Stimulated activated CD4-positive, alpha-beta T cell treated with anti-CD3 and anti-CD28 coated beads, Interleukin-15, amount 100 ng/mL, for 24 hours (primary cell): ENCODE measurements around the gene CITED4.
A peak's percentile ranks its signal among the peaks of the same experiment; 100 is the strongest.

Experiments
- DNase-seq: peaks from one replicate; pipeline ENCODE4 v3.0.0-alpha.2; 2020

Gene CITED4

DNA sequence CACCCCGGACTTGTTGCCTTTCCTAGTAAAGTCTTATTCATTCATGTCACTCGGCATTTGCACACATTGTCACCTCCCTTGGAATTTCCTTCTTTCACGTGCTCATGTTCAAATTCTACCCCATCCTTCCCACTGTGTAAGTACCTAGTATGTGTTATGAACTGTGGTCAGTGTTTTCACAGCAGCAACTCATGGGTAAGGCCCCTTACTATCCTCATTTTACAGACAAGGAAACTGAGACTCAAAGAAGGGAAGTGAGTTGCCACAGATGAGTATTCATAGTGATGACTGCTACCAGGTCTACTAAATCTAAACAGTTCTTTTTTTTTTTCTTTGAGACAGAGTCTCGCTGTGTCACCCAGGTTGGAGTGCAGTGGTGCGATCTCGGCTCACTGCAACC, 10.5 kb downstream of the CITED4 start:
- no peak for DNase-seq

DNA sequence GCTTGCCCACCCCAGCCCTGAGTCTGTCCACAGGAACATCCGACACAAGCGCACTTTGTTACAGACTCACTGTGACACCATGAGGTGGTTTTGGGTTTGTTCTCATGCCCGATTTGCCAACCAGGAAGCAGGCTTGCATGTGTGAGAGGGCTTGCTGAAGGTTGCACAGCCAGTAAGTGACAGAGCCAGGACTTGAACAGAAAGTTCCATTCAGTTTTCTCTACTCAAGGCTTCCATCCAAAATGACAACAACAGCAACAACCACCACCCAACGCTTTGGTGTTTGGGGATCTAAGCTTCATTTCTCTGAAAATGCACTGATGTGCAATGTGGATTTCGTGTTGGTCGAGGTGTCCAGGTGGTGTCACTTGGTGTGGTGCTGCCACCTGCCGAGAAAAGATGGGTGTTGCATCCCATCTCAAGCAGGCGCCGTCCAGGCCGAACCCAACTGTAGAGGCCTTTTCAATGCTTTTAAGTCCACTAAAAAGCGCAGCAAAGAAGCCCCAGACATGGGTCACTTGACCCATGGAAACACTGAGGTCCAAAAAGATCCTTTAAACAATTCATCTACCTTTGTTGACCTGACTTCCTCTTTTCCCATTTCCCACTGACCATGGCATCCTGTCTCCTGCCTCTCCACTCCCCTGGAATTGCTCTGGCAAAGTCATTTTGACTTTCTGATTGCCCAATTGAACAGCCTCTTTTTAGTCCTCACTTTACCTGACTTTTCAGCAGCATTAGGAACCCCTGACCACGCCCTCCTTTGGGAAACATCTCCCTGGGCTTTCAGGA, 12.2 kb downstream of the CITED4 start:
- peak; percentile 81 for DNase-seq

DNA sequence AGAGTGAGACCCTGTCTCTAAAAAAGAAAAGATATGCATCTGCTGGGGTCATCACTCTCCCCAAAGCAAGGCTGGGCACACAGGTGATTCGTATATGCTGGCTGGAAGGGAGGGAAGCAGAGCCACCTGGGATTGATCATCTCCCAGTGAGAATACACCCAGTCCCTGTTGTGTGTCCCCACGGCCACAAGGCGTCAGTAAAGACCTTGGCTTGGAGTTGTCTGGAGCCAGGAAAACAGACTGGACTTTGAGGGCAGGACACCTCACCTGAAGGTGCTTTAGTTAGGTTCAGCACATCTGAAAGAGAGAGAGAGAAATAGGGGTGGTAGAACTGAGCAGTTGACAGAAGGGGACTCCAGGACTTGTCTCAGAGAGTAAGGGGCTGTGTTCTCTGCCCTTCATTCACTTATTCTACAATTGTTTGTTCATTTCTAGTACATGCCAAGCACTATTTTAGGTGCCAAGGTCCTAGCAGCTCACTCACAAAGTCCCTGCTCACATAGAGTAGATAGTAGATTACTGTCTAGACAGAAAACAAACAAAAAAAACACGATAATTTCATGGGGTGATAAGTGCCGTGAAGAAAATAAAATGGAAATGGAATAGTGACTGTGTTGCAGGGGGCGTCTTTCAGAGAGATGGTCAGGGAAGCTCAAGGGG, 13.5 kb downstream of the CITED4 start:
- peak; percentile 27 for DNase-seq

DNA sequence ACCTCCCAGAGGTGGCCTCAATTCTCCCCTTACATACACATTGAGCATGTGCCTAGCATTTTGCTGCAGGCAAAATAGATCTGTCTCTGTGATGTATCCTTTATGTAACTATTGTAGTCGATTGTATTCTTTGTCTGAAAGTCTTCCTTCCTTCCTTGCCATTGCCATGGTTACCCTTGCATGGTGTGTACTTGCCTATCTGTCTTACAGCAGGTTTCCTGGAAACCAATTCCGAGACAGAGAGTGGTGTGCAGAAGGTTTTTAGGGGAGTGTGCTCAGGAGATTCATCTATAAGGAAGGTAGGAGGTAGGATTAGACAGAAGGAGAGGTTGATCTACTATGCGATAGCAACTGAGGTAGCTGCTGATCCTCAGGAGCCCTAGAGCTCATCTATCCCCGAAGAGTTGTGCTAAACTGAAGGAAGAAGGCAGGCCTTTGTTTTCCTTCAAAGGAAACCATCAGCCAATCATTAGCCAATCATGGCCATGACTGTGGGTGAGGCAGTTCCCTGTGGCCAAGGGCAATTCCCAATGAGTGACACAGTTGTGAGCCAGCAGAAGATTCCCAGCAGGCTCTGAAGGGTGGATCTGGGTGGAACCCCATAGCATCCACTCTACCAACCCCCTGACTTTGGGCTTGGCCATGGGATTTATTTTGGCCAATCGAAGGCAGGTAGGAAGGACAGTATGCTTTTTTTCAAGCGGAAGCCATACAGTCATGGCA, 15.0 kb downstream of the CITED4 start:
- DNase-seq: no peak

DNA sequence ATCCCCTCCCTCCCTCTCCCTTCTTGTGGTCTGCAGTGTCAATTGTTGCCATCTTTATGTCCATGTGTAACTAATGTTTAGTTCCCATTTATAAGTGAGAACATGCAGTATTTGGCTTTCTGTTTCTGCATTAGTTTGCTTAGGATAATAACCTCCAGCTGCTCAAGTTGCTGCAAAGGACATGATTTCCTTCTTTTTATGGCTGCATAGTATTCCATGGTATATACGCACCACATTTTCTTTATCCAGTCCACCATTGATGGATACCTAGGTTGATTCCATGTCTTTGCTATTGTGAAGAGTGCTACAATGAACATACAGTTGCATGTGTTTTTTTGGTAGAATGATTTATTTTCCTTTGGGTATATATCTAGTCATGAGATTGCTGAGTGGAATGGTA, 16.3 kb downstream of the CITED4 start:
- no peak for DNase-seq

DNA sequence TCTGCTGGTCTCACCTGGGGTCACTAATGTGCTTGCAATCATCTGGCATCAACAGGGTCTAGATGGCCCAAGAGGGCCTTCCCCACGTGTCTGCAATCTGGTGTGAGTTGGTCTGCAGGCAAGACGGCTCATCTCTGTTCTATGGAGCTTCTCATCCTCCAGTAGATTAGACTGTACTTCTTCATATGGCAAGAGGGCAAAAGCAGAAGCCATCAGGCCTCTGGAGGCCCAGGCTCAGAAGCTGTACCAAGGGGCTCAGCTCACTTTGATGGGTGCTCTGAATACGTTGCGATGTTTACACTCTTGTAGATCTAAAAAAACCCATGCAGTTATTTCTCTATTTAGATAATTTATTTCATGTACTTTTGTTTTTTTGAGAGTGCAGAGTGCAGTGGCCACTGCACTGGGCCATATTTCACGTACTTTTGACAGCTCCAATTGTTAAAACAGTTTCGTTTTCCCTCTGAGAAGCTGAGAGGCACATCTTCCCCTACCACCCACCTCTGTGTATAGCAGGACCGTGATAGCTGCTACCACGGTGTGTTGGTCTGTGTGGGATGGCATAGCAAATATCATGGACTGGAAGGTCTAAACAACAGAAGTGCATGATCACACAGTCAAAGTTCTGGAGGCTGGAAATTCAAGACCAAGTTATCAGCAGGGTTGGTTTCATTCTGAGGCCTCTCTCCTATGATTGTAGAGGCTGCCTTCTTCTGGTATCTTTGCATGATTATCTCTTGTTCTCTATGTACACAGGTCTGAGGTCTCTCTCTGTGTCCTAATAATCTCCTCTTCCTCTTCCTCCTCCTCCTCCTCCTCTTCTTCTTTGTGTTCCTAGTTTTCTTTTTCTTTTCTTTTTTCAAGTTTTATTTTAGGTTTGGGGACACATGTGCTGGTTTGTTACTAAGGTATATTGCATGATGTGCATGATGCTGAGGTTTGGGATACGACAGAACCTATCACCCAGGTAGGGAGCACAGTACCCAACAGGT, 17.0 kb downstream of the CITED4 start:
- DNase-seq: no peak

DNA sequence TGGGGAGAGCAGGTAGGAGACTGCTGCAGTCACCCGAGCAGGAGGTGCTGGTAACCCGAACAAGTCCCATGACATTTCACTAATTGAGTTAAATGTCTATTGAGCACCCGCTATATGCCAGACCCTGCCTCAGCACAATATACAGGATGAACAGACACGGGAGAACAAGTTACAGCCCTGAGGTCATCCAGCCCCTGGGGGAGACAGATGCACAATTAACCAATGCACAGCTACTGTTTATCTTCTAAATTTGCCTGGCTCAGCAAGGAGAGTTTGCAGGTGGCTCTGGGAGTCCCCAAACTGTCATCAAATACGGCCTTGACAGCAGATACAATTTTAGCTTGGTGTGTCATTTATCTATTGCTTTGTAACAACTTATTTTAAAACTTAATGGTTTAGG, 18.1 kb downstream of the CITED4 start:
- no peak for DNase-seq

DNA sequence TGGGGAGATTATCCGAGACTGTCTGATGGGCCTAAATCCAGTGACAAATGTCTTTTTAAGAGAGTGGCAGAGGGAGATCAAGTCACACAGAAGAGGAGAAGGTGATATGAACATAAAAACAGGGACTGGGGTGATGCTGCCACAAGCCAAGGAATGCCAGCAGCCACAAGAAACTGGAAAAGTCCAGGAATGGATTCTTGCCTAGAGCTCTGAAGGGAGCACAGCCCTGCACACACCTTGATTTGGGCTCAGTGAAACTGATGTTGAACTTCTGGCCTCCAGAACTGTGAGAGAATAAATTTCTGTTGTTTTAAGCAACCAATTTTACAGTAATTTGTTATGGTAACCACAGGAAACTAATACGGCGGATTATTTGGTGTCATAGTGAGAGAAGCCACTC, 19.5 kb downstream of the CITED4 start:
- DNase-seq: no peak

DNA sequence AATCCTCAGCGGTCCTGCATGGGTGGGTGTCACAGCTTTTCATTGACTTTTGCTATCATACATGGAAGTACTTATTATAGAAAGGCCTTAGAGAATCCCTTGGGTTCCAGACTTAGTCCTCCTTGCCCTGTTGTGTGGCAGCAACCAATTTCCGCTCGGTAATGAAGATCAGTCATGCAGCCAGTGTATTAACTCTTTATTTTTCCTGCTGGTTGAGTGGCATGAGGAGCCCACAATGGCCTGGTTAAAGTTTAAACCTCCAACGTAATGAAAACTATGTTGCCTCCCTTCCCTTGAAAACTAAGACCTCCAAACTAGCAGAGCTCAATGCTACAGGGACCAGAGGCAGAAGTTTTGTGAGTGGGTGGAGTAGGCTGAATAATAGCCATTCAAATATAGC, 20.0 kb downstream of the CITED4 start:
- DNase-seq: no peak

DNA sequence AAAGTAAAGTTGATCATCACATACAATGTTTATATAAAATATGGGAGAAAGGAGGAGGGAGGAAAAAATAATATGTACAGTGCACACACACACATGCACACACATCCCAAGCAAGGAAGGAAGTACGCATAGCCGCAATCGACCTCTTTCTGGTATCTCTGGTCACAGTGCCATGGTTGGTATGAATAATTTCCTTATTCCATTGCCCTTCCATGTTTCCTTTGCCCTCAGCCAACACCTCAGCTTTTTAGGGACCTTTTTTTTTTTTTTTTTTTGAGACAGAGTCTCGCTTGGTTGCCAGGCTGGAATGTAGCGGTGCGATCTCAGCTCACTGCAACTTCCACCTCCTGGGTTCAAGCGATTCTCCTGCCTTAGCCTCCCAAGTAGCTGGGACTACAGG, 20.6 kb downstream of the CITED4 start:
- DNase-seq: no peak

DNA sequence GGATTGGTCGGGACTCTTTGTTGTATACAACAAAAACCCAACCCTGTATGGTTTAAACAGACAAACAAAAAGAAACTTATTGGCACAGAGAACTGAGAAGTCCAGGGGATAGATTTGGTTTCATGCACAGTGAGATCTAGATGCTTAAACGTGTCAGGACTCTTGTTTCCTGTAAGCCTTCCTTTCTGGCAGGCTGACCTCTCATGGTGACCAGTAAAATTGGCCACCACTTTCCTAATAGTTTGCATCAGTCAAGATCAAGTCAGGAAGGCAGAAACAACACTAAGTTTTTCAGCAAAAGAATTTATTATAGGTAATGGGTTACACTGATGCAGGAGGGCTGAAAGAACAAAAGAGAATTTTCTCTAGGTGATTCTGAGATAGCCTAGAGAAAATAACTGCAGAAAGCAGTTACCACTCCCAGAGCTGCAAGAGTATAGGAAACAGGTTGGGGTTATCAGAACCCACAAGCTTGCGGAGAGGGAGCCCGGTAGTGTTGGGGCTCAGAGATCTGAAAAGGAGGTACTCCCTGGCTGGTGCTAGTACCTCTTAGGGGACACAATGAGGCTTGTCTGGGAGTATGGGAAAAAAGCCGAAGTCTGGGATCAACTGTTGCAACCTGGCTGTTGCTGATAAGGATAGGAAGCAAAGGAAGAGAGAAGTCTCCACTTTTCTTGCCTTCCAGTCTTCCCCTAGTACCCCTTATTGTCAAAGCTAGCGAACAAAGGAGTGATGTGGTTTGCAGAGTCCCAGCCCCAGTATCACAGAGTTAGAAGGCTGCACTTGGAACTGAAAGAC, 21.4 kb downstream of the CITED4 start:
- no peak for DNase-seq

DNA sequence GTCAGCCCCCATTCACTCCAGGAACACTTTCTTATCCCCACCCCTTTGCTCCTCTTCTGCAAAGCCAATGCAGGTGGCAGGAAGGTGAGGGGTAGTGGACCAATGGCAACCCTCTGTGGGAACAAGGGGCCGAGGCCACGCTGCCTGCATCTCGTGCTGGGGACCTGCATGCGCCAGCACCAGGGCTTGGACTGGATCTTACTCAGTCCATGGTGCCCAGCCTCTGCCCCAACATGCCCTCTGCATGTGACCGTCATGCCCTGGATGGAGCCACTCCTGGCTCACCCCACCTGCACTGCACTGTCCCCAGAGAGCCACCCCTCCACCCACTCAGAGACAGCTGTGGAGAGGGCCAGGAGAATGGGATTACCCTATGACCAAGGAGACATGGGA, 22.2 kb downstream of the CITED4 start:
- no peak for DNase-seq

DNA sequence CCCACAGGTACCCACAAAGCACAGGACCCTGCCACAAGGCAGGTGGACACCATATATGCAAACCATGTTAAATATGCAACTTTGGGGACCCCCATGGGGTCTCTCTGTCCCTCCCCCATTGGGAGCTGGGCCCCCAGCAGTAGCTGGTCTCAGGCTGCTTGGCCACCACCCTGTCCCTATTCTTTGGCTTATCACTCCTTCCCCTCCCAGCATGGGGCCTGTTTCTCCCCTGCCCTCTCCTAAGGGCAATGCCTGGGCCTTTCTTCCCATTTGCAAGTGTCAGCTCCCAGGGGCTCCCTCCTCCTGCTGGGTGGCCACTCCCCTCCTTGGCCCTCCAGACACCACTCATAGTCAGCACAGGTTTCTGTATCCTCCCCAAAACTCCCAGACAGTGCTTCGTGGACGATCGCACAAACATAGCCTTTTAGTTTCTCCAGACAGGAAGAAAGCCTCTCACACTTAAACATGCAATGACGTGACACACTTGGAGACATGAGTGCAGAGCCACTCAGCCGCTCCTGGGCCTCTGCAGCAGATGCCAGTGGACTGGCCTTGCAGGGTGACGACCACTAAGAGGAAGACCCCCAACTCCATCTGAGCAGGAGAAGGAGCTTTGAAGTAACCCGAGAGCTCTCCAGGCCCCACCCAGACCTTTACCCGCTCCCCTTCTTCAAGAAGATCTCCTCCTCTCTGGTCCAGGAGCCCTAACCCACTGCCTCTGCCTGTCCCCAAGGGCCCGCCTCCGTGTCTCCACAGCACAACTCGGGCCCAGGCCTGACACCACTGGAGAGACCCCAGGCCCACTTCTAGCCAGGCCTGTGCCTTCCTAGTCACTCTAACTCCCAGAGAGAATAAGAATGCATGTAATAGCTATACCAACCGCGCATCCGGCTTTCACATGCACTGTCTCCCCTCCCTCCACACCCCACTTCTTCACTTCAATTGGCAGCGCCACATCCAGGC, 22.9 kb downstream of the CITED4 start:
- no peak for DNase-seq

DNA sequence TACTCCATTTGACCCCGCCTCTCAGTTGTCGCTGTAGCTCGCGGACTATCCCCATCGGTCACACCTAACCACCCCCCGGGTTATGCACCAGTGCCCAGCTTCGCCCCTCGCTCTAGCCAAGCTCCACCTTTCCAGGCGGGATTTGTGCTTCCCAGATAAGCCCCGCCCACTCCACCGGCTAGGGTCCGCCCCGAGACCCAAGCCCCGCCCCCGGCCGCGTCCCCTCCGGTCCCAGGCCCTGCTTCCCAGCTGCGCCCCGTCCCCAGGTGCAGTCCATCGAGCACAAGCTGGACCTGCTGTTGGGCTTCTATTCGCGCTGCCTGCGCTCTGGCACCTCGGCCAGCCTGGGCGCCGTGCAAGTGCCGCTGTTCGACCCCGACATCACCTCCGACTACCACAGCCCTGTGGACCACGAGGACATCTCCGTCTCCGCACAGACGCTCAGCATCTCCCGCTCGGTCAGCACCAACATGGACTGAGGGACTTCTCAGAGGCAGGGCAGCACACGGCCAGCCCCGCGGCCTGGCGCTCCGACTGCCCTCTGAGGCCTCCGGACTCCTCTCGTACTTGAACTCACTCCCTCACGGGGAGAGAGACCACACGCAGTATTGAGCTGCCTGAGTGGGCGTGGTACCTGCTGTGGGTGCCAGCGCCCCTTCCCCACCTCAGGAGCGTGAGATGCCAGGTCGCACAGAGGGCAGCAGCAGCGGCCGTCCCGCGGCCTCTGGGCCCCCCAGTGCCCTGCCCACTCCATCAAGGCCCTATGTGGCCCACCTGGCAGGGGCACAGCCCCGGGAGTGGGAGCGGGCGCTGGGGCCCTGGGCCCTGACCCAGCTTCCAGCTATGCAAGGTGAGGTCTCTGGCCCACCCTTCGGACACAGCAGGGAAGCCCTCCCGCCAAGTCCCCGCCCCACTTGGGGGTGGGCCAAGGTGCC, 23.9 kb downstream of the CITED4 start:
- no peak for DNase-seq

DNA sequence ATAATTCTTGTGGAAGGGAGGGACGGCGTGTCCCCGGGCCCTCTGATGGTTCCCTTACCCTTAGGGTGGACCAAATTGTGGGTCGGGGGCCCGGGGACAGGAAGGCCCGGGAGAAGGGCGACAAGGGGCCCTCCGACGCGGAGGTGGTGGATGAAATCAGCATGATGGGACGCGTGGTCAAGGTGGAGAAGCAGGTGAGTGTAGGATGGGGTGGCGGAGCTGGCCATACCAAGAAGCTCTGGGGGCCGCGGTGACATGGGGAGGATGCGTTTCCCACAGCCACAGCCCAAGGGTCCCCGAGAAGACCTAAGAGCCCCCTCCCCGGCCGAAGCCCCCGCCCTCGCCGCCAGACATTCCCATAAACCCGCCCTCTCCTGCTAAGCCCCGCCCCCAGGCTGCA, 24.6 kb downstream of the CITED4 start:
- DNase-seq: no peak

DNA sequence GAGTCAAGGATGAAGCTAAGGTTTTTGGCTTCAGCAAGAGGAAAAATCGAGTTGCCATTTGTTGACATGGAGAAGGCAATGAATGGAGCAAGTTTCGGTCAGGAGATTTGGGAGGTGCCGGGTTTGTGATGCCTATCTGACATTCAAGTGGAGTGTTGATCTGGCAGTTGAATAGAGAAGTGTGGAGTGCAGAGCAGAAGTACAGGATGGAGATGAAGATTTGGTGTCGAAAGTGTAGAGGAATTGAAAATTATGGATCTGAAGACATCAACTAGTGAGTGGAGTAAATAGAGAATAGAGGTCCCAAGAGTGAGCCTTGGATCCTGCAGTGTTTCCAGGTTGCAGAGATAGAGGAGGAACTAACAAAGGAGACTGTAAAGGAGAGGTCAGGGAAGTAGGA, 25.9 kb downstream of the CITED4 start:
- no peak for DNase-seq

DNA sequence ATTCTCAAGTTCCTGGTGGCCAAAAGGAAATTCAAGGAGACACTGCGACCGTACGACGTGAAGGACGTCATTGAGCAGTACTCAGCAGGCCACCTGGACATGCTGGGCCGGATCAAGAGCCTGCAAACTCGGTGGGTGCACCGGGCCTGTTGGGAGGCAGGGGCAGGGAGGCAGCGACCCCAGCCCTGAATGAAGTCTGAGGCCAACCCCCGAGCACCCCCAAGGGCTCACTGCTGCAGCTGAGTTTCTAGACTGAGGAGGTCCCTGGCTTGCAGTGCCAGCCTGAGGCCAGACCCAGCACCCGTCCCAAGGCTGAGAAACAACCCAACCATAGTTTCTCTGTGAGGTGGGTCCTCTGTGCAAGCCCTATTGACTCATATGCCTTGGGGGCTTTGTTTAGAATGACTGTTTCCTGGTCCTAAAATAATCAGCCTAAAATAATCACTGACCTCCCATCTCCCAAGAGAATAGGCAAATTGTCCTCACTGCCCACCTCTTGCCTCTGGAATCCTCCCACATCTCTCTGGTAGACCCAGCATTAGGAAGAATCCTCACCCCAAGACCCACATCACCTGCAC, 27.1 kb downstream of the CITED4 start:
- no peak for DNase-seq

DNA sequence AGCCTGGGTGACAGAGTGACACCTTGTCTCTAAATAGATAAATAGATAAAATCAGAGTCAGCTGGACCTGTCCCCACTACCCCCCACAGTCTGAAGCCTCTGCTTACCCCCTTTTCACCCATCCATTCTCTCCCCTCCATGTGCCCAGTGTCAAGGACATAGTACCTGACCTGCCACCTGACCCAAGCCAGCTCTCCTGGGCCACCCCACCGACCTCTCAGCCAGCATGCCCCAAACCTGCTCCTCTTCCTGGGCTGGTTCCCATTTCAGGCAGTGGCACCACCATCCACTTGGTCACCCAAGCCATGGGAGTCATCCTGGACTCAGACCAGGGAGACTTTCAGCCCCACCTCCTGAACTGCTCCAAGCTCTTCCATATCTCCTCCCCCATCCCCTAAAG, 28.2 kb downstream of the CITED4 start:
- DNase-seq: no peak
